ENCODE data around the gene KCNN1.
"Not testable (repeated sequence)": the region's sequence is repeated elsewhere in the genome, so short reads cannot be mapped to it uniquely, and the experiment has no call there.

KCNN1 gene

GRCh38 chr19:17985037-17985818 lies 18.3 kb downstream of the KCNN1 start:
- H3K4me1 ChIP-seq: no peaks in the 10 kb centered on the region
- H3K4me3 ChIP-seq (ENCODE audit: low read depth, low read length): no peak overlapping the region
- no peaks in the 10 kb centered on the region for H3K36me3 ChIP-seq
- H3K9me3 ChIP-seq: no peaks in the 10 kb centered on the region
- no peaks in the 10 kb centered on the region for H3K27me3 ChIP-seq
- DNase-seq: peak; percentile 39
- TF ChIP-seq CTCF (IDR thresholded peaks at IDR 0.05; ENCODE audit: low read depth, low read length): no peak

GRCh38 chr19:17986569-17986968 lies 19.7 kb downstream of the KCNN1 start:
- H3K36me3 ChIP-seq; DNase-seq; H3K4me1 ChIP-seq; H3K4me3 ChIP-seq (ENCODE audit: low read depth, low read length); H3K27me3 ChIP-seq; H3K9me3 ChIP-seq: not testable (repeated sequence)

GRCh38 chr19:17988161-17988560 lies 21.3 kb downstream of the KCNN1 start:
- DNase-seq: no peak
- no peaks in the 10 kb centered on the region for H3K4me1 ChIP-seq
- H3K27me3 ChIP-seq: no peaks in the 10 kb centered on the region
- H3K36me3 ChIP-seq: no peaks in the 10 kb centered on the region
- no peak overlapping the region for H3K4me3 ChIP-seq (ENCODE audit: low read depth, low read length)
- TF ChIP-seq CTCF (IDR thresholded peaks at IDR 0.05; ENCODE audit: low read depth, low read length): no peak
- no peaks in the 10 kb centered on the region for H3K9me3 ChIP-seq

- H3K27me3 ChIP-seq: no peaks in the 10 kb centered on the region
- no peaks in the 10 kb centered on the region; the same call in 1 of the 2 replicates for H3K9me3 ChIP-seq
- H3K4me1 ChIP-seq: no peaks in the 10 kb centered on the region
- H3K4me3 ChIP-seq (ENCODE audit: low read depth, low read length): no peak overlapping the region
- no peaks in the 10 kb centered on the region for H3K36me3 ChIP-seq
- no peak for DNase-seq
- no peak for TF ChIP-seq CTCF (IDR thresholded peaks at IDR 0.05; ENCODE audit: low read depth, low read length)
Observed at GRCh38 chr19:17989425-17990094, 22.7 kb downstream of the KCNN1 start.

GRCh38 chr19:17993076-17993813 lies 26.3 kb downstream of the KCNN1 start:
- TF ChIP-seq CTCF (IDR thresholded peaks at IDR 0.05; ENCODE audit: low read depth, low read length): no peak
- Histone ChIP-seq H3K4me3 (ENCODE audit: low read depth, low read length) (no peak overlapping the region), H3K27me3 (no peaks in the 10 kb centered on the region), H3K9me3 (no peaks in the 10 kb centered on the region; the same call in 1 of the 2 replicates), H3K4me1 (no peaks in the 10 kb centered on the region), H3K36me3 (no peaks in the 10 kb centered on the region)
- DNase-seq: no peak

- no peaks in the 10 kb centered on the region; the same call in 1 of the 2 replicates for H3K9me3 ChIP-seq
Observed at GRCh38 chr19:17996826-17997316, 30.0 kb downstream of the KCNN1 start.

More at GRCh38 chr19:17996826-17997316, 30.0 kb downstream of the KCNN1 start:
- Histone ChIP-seq H3K4me3 (ENCODE audit: low read depth, low read length) (no peak overlapping the region), H3K36me3 (no peaks in the 10 kb centered on the region), H3K27me3 (peaks cover 7% of the 10 kb centered on the region), H3K4me1 (no peaks in the 10 kb centered on the region; the same call in 1 of the 2 replicates)
- peak; percentile 87 for DNase-seq
- peak; percentile 91 for TF ChIP-seq CTCF (IDR thresholded peaks at IDR 0.05; ENCODE audit: low read depth, low read length)

Data from BE2C (cell line).